Thyroid gland (tissue), 4 donors: Measurements from ENCODE around the gene BAIAP3. TPM values are rescaled to one million over a fixed set of nuclear protein-coding genes. Genes with fewer than 3 reads are reported as not detected.

Experiments used
- DNase-seq, 2 donors: peaks; one replicate each; pipeline ENCODE4 v3.0.0-alpha.2; 2019
- H3K27ac ChIP-seq, 3 donors: fragments of 200-600 bp; sonication (generic); 1 replicate in 2 of 3; 2 replicates in 1 of 3; pipeline ENCODE4 v1.5.1; 2016 to 2019; ENCODE audit warnings: mild to moderate bottlenecking in 1 of 3, moderate library complexity in 1 of 3
- H3K27me3 ChIP-seq: fragments of 200-600 bp; sonication (generic); one replicate; pipeline ENCODE4 v1.5.1; 2019
- H3K36me3 ChIP-seq, 2 donors: fragments of 200-600 bp; sonication (generic); one replicate each; pipeline ENCODE4 v1.5.1; 2016 to 2019
- H3K4me1 ChIP-seq, 2 donors: fragments of 200-600 bp; sonication (generic); one replicate each; pipeline ENCODE4 v1.5.1; 2017 to 2019
- H3K4me3 ChIP-seq, 3 donors: fragments of 200-600 bp; sonication (generic); replicated peaks in 1 of 3; 1 replicate in 2 of 3; 2 replicates in 1 of 3; pipeline ENCODE4 v1.5.1; 2016; ENCODE audit warnings: mild to moderate bottlenecking in 1 of 3
- H3K9me3 ChIP-seq: fragments of 200-600 bp; sonication (generic); one replicate; pipeline ENCODE4 v1.5.1; 2017
- CTCF ChIP-seq, 6 experiments: fragments of 200-600 bp in 3 of 6; fragments of 450-650 bp in 3 of 6; sonication (generic) in 3 of 6; IDR thresholded peaks; one replicate each; pipeline ENCODE4 v1.5.1; 2016 to 2019; ENCODE audit warnings: antibody characterized with exemption in 6 of 6, mild to moderate bottlenecking in 2 of 6, inconsistent platforms in 1 of 6, moderate library complexity in 1 of 6
- POLR2A ChIP-seq, 2 donors: fragments of 450-650 bp; IDR thresholded peaks; one replicate each; pipeline ENCODE4 v1.6.1; 2017; ENCODE audit warnings: antibody characterized with exemption in 2 of 2, mild to moderate bottlenecking in 2 of 2, moderate library complexity in 1 of 2
- WGBS, 2 donors: methylation state at CpG; one replicate each; pipeline ENCODE4 v1.1.5; 2017; 5-methylcytosine and 5-hydroxymethylcytosine counted together
- intact Hi-C: fragments of 100-400 bp; cut with DNase I; formaldehyde crosslinking; loops from one replicate; pipeline ENCODE4 v1.15.1; 2023
- total RNA-seq, 4 donors: library from RNA; depleted of rRNA; stranded (reverse); fragments of >200 nt; gene quantifications; one replicate each; pipeline ENCODE4 v1.2.3, GENCODE V29; 2016

The BAIAP3 gene
- total RNA-seq, 4 donors from 2014 or later, result 0.45 to 3.0 (median 1.6) TPM

DNA sequence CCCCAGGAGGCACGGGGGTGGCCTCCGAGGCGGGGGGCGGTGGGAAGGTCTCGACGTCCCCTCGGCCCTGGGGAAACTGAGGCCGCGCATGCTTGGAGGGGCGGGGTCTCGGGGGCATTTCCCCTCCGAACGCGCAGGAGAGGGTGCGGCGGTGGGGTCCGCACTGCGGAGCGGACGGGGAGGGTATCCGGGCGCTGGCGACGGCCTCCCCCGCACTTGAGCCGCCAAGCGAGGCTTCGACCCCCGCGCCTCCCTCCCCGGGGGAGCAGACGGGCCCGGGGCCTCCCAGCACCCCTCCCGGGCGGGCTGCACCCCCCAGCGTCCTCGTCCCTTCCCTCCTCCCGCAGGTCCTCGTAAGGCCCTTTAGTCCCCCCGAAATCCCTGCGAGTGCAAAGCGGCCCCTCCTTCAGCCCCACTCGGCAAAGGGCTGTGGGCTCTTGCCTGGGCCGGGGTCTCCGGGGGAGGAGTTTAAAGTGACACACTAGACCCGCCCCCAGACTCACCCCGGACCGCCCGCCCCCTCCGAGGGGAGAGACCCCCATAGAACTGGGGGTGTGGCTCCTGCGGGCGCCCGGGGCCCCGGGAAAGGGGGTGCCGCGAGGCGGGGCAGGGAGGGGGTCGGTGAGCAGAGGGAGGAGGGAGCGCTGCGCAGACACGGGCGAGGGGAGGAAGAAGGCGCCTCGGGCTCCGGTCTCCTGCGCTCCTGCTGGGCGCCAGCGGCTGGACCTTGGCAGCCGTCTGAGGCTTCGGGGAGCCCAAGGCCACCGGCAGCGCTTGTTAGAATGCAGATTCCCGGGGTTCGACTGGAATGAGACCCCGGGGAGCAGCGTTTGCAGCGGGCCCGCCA lies 632 bp downstream of the BAIAP3 start:
- peaks cover 9% of the 10 kb centered on the region for H3K27me3 ChIP-seq
- H3K9me3 ChIP-seq, result no peaks in the 10 kb centered on the region
- TF ChIP-seq CTCF (IDR thresholded peaks at IDR 0.05), result no peak
- TF ChIP-seq POLR2A (IDR thresholded peaks at IDR 0.05), result no peak
- WGBS, 2 donors, result 2% methylated on average over 21 to 25 of the region's 78 CpGs
- H3K36me3 ChIP-seq, result no peaks in the 10 kb centered on the region
- H3K4me3 ChIP-seq, result peak overlapping the region in 1 of 3 donors; percentile 23
- H3K4me1 ChIP-seq, result peaks cover 14 to 35% of the 10 kb centered on the region in 2 donors
- DNase-seq, result no peak
- H3K27ac ChIP-seq, result no peak overlapping the region
- intact Hi-C loops, result no loop called here

- H3K36me3 ChIP-seq, result no peaks in the 10 kb centered on the region
- peaks cover 9% of the 10 kb centered on the region for H3K27me3 ChIP-seq
- no peaks in the 10 kb centered on the region for H3K9me3 ChIP-seq
- no peak overlapping the region for H3K27ac ChIP-seq
- H3K4me1 ChIP-seq, result peaks cover 14 to 35% of the 10 kb centered on the region in 2 donors
- H3K4me3 ChIP-seq, result no peak overlapping the region
- TF ChIP-seq POLR2A (IDR thresholded peaks at IDR 0.05) (no peak), CTCF (IDR thresholded peaks at IDR 0.05) (no peak)
- intact Hi-C loops, result no loop called here
- WGBS, 2 donors, result 28 to 47% methylated on average over 3 to 4 of the region's 9 CpGs
- DNase-seq, result no peak
These were observed 1.3 kb downstream of the BAIAP3 start for GRCh38 chr16:1334739-1335138.

GRCh38 chr16:1335211-1335971 lies 1.9 kb downstream of the BAIAP3 start:
- Histone ChIP-seq H3K36me3 (no peaks in the 10 kb centered on the region), H3K4me3 (no peak overlapping the region), H3K27me3 (peaks cover 9% of the 10 kb centered on the region), H3K27ac (no peak overlapping the region), H3K9me3 (no peaks in the 10 kb centered on the region), H3K4me1 (peaks cover 14 to 35% of the 10 kb centered on the region in 2 donors)
- intact Hi-C loops, result no loop called here
- DNase-seq, result no peak
- TF ChIP-seq CTCF (IDR thresholded peaks at IDR 0.05) (no peak), POLR2A (IDR thresholded peaks at IDR 0.05) (no peak)
- WGBS, 2 donors, result 63 to 83% methylated on average over 6 to 9 of the region's 16 CpGs

DNA sequence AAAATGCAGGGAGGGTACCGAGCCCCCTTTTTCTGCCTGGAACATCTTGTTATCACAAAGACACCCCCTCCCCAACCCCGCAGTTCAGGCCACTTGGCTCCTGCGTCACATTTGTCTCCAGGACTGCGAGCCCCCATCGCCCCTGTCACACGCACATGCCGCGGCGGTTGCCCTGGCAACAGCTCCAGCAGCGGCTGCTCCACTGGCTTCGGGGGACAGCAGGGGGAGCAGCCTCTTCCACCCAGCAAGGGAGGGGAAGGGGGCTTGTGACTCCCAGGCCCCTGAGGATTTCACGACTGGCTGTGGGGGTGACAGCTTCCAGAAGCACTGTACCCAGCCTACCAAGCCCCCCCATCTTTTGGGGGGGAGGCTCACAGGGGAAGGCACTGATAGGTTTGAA lies 2.6 kb downstream of the BAIAP3 start:
- H3K27me3 ChIP-seq, result peaks cover 9% of the 10 kb centered on the region
- 11 to 34% methylated on average over 4 to 12 of the region's 12 CpGs for WGBS, 2 donors
- TF ChIP-seq CTCF (IDR thresholded peaks at IDR 0.05) (no peak), POLR2A (IDR thresholded peaks at IDR 0.05) (no peak)

DNA sequence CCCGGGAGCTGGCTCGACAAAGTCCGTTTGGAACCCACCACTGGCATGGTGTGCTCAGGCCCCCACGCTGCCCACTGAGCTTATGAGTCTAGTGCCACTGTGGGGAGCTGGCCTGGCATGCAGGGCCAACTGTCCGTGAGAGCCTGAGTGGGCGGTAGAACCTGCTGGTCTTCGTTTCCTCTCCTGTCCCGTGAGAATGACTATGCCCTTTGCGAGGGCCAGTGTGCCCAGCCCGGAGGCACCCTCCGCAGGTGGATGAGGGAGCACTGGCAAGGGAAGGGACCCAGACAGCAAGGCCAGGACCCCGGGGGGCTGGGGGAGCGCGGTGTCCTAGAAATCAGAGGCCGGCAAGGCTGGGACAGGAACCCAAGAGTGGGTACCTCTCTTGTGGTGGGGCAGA lies 3.2 kb downstream of the BAIAP3 start:
- WGBS, 2 donors, result 68 to 74% methylated on average over 12 to 13 of the region's 15 CpGs
- intact Hi-C loops, result no loop called here
- Histone ChIP-seq H3K27me3 (peaks cover 9% of the 10 kb centered on the region), H3K27ac (no peak overlapping the region), H3K36me3 (no peaks in the 10 kb centered on the region), H3K9me3 (no peaks in the 10 kb centered on the region), H3K4me3 (no peak overlapping the region), H3K4me1 (peaks cover 9 to 29% of the 10 kb centered on the region in 2 donors)
- no peak for TF ChIP-seq POLR2A (IDR thresholded peaks at IDR 0.05)
- DNase-seq, result no peak

More for the DNA sequence above, 2.6 kb downstream of the BAIAP3 start:
- intact Hi-C loops, result no loop called here
- Histone ChIP-seq H3K4me1 (peaks cover 14 to 35% of the 10 kb centered on the region in 2 donors), H3K27ac (no peak overlapping the region), H3K4me3 (no peak overlapping the region), H3K36me3 (no peaks in the 10 kb centered on the region), H3K9me3 (no peaks in the 10 kb centered on the region)
- DNase-seq, result no peak
